Ovary (tissue), 9 donors: Measurements from ENCODE around the gene APOD. TPM values are rescaled to one million over a fixed set of nuclear protein-coding genes. Genes with fewer than 3 reads are reported as not detected.

Source experiments
- DNase-seq, 5 donors: peaks; one replicate each; pipeline ENCODE4 v3.0.0-alpha.2; 2019 to 2020
- H3K27ac ChIP-seq, 2 donors: fragments of 200-600 bp; one replicate each; pipeline versions ENCODE4 v1.5.1 to v1.8.0; 2019 to 2022
- H3K27me3 ChIP-seq: fragments of 200-600 bp; one replicate; pipeline ENCODE4 v1.8.0; 2022
- H3K36me3 ChIP-seq: fragments of 200-600 bp; sonication (generic); one replicate; pipeline ENCODE4 v1.5.1; 2019
- H3K4me1 ChIP-seq: one replicate; pipeline ENCODE4 v1.8.1; 2013; ENCODE audit warnings: mild to moderate bottlenecking, moderate library complexity; ENCODE audit not compliant: insufficient read depth
- H3K4me3 ChIP-seq: fragments of 200-600 bp; sonication (generic); one replicate; pipeline ENCODE4 v1.5.1; 2017
- H3K9me3 ChIP-seq, 2 donors: fragments of 200-600 bp in 1 of 2; sonication (generic) in 1 of 2; one replicate each; pipeline versions ENCODE4 v1.5.1 to v1.8.1; 2013 to 2019; ENCODE audit warnings: mild to moderate bottlenecking in 1 of 2, moderate library complexity in 1 of 2
- EP300 ChIP-seq: sonication (generic); formaldehyde crosslinking; IDR thresholded peaks from one replicate; pipeline ENCODE4 v1.6.1; 2017; ENCODE audit warnings: antibody characterized with exemption
- POLR2A ChIP-seq: fragments of 450-650 bp; IDR thresholded peaks from one replicate; pipeline ENCODE4 v1.6.1; 2017; ENCODE audit warnings: antibody characterized with exemption, mild to moderate bottlenecking, moderate library complexity
- WGBS, 3 donors: extraction: QIAGEN DNeasy Blood & Tissue Kit in 1 of 3; methylation state at CpG; one replicate each; pipeline versions ENCODE4 v1.1.5 to v1.1.7; 2013 to 2017; 5-methylcytosine and 5-hydroxymethylcytosine counted together
- intact Hi-C, 4 donors: fragments of 100-400 bp; cut with DNase I; formaldehyde crosslinking; loops; one replicate each; pipeline versions ENCODE4 v1.11.0 to v1.15.1; 2022 to 2023
- polyA plus RNA-seq, 2 donors: library from polyadenylated mRNA; stranded (reverse); fragments of 200-250 nt in 1 of 2; fragments of 350-450 nt in 1 of 2; fragmentation: Illumina TruSeq in 1 of 2; extraction: RNeasy Lipid Tissue Mini Kit (QIAGEN cat#74804) in 1 of 2; gene quantifications; one replicate each; pipeline ENCODE4 v1.2.3, GENCODE V29; 2013 to 2014
- total RNA-seq, 7 donors: library from RNA; depleted of rRNA in 2 of 7; stranded (reverse); fragments of >200 nt in 2 of 7; fragmentation: NEBNext Ultra II Directional in 3 of 7; extraction: Animal tissue kit (Norgen Biotek cat#: 25700) in 3 of 7; gene quantifications; one replicate each; pipeline versions ENCODE4 v1.1.0 to v1.2.4, GENCODE V29; 2016 to 2023
- TF ChIP-seq, protein P1 (sequence below), 3 donors: fragments of 450-650 bp in 2 of 3; fragments of 200-600 bp in 1 of 3; IDR thresholded peaks; one replicate each; pipeline versions ENCODE4 v1.5.1 to v1.8.0; 2016 to 2022; ENCODE audit warnings: antibody characterized with exemption in 3 of 3, mild to moderate bottlenecking in 1 of 3
- donor health status: DM: no; HTN: no; CAD: no; lungs with moderate emphysema.
- donor health status: DM: no; HTN: no; CAD: no.
- donor health status: Bipolar disorder and iron deficiency.
- donor health status: DM: yes; HTN: yes; CAD: no.
- donor health status: DM: no; HTN: no; CAD: no.
- donor health status: DM: yes; HTN: yes; CAD: no.

APOD gene
- total and polyA plus RNA-seq, 9 donors, result 38.0 to 748 (median 101) TPM

DNA sequence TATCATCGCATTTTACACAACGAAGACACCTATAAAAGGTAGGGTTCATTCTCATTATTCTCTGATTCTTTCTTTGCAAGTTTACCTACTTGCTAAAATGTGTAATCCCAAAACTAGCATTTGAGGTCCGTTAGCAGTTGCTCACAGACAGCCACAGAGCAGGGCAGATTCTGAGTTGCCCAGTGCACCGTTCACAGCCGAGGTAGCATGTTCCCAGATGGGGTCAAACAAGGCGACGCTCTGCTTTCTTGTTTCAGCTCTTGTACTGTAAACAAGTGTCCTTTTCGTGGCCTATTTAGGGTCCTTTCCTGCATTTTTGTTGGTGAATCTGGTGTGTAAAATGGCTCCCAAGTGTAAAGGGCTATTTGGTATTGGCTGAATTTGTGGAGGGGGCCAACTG lies 43.7 kb downstream of the APOD start:
- DNase-seq, result no peak
- H3K27me3 ChIP-seq, result no peaks in the 10 kb centered on the region
- no peak overlapping the region for H3K27ac ChIP-seq
- H3K4me3 ChIP-seq, result no peak overlapping the region
- H3K4me1 ChIP-seq, result peaks cover 9% of the 10 kb centered on the region
- no peaks in the 10 kb centered on the region for H3K9me3 ChIP-seq
- no peaks in the 10 kb centered on the region for H3K36me3 ChIP-seq
- TF ChIP-seq EP300 (no peak), POLR2A (no peak)
- intact Hi-C loops, result no loop called here
- 77 to 87% (median 84%) methylated on average over 8 of the region's 8 CpGs for WGBS, 3 donors

DNA sequence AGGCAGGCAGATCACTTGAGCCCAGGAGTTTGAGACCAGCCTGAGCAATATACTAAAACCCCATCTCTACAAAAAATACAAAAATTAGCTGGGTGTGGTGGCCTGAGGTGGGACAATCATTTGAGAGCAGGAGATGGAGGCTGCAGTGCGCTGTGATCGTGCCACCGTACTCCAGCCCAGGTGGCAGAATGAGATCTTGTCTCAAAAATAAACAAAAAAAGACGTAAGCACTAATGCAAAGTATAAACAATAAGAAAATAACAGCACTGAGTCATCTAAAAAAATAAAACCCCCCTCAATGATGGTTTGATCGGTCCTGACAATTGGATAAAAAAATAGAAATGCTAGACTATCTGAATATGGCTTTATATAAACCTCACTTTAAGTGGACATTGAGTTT lies 44.3 kb downstream of the APOD start:
- intact Hi-C loops, result no loop called here
- DNase-seq, result no peak
- Histone ChIP-seq H3K27ac (no peak overlapping the region), H3K4me3 (no peak overlapping the region), H3K36me3 (no peaks in the 10 kb centered on the region), H3K27me3 (no peaks in the 10 kb centered on the region), H3K9me3 (no peaks in the 10 kb centered on the region), H3K4me1 (peaks cover 9% of the 10 kb centered on the region)
- no peak for TF ChIP-seq POLR2A
- no peak for TF ChIP-seq EP300
- TF ChIP-seq, protein P1, sequence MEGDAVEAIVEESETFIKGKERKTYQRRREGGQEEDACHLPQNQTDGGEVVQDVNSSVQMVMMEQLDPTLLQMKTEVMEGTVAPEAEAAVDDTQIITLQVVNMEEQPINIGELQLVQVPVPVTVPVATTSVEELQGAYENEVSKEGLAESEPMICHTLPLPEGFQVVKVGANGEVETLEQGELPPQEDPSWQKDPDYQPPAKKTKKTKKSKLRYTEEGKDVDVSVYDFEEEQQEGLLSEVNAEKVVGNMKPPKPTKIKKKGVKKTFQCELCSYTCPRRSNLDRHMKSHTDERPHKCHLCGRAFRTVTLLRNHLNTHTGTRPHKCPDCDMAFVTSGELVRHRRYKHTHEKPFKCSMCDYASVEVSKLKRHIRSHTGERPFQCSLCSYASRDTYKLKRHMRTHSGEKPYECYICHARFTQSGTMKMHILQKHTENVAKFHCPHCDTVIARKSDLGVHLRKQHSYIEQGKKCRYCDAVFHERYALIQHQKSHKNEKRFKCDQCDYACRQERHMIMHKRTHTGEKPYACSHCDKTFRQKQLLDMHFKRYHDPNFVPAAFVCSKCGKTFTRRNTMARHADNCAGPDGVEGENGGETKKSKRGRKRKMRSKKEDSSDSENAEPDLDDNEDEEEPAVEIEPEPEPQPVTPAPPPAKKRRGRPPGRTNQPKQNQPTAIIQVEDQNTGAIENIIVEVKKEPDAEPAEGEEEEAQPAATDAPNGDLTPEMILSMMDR (IDR thresholded peaks at IDR 0.05), result no peak
- WGBS, 3 donors, result 91 to 96% (median 94%) methylated on average over 5 of the region's 5 CpGs

DNA sequence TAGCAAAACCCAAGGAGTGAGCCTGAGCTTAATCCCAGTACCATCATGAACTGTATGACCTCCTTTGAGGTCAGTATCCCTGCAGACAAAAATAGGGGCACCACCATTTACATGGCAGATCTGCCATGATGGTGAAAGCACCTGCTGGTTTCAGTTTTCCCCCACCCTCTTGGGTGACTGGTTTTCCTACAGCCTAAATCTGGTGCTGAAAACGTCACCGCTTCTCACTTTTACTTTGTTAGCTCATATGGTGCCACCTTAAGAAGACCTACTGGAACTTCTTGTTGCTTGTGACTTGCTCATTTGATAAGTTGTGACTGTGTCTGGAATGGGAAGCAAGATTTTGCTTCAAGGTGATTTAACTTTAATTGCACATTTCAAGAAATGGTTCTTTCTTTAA lies 45.7 kb downstream of the APOD start:
- Histone ChIP-seq H3K4me1 (peaks cover 12% of the 10 kb centered on the region), H3K9me3 (no peaks in the 10 kb centered on the region), H3K27me3 (no peaks in the 10 kb centered on the region), H3K4me3 (no peak overlapping the region), H3K27ac (no peak overlapping the region), H3K36me3 (no peaks in the 10 kb centered on the region)
- no peak for DNase-seq
- WGBS, 3 donors, result 89 to 91% (median 90%) methylated on average over 2 of the region's 2 CpGs
- intact Hi-C loops, result no loop called here
- TF ChIP-seq EP300 (no peak), POLR2A (no peak)
- TF ChIP-seq, protein P1 (IDR thresholded peaks at IDR 0.05), result no peak

DNA sequence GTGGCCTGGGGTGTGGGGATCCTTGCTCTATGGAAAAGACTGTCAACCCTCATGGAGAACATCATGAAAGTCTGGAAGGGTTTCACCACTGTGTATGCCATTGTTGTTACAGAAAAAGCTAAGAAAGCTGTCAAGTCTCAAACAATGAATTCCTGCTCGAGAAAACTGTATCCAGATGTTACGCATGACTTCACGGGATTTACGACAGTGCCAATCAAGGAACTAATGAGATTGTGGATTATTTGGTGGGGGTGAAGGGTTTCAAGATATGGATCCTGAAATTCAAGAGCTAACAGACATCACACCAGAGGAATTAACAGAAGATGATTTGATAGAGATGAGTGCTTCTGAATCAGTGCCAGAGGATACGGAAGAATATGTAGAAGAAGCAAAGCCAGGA lies 48.4 kb downstream of the APOD start:
- H3K4me1 ChIP-seq, result peaks cover 6% of the 10 kb centered on the region
- WGBS, 3 donors, result 92 to 94% (median 93%) methylated on average over 5 of the region's 5 CpGs

DNA sequence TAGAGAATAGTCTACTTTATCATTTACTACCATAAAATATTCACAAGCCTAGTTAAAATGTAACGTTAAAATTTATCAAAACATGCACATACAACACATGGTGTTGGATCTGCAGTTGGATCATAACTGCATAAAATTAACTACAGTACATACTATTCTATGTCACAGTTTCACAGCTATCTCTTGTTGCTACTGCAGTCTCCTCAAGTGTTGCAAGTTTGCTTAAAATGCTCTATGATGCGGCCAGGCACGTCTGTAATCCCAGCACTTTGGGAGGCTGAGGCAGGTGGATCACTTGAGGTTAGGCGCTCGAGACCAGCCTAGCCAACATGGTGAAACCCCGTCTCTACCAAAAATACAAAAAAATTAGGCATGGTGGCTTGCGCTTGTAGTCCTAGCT lies 50.9 kb downstream of the APOD start:
- H3K4me1 ChIP-seq, result peaks cover 3% of the 10 kb centered on the region
- TF ChIP-seq, protein P1 (IDR thresholded peaks at IDR 0.05), result no peak
- TF ChIP-seq POLR2A (no peak), EP300 (no peak)
- DNase-seq, result no peak
- H3K9me3 ChIP-seq, result no peaks in the 10 kb centered on the region
- no peaks in the 10 kb centered on the region for H3K36me3 ChIP-seq
- no peak overlapping the region for H3K4me3 ChIP-seq
- intact Hi-C loops, result no loop called here
- 78 to 88% (median 79%) methylated on average over 7 of the region's 7 CpGs for WGBS, 3 donors
- no peaks in the 10 kb centered on the region for H3K27me3 ChIP-seq
- no peak overlapping the region for H3K27ac ChIP-seq

More for the DNA sequence above, 48.4 kb downstream of the APOD start:
- Histone ChIP-seq H3K27me3 (no peaks in the 10 kb centered on the region), H3K27ac (no peak overlapping the region), H3K36me3 (no peaks in the 10 kb centered on the region), H3K4me3 (no peak overlapping the region), H3K9me3 (no peaks in the 10 kb centered on the region)
- intact Hi-C loops, result no loop called here
- DNase-seq, result no peak
- TF ChIP-seq, protein P1 (IDR thresholded peaks at IDR 0.05), result no peak
- TF ChIP-seq EP300 (no peak), POLR2A (no peak)
